ENCODE measurements around the gene KCTD13. TPM values are rescaled to one million over a fixed set of nuclear protein-coding genes. Genes with fewer than 3 reads are reported as not detected.
A peak's percentile ranks its signal among the peaks of the same experiment; 100 is the strongest.

Gene KCTD13
- total RNA-seq, 1 experiment from 2014 or later, result 29.1 TPM

- no peak for DNase-seq (ENCODE audit: low read depth)
These were observed 57.5 kb downstream of the KCTD13 start for GRCh38 chr16:29868396-29869009.

DNA sequence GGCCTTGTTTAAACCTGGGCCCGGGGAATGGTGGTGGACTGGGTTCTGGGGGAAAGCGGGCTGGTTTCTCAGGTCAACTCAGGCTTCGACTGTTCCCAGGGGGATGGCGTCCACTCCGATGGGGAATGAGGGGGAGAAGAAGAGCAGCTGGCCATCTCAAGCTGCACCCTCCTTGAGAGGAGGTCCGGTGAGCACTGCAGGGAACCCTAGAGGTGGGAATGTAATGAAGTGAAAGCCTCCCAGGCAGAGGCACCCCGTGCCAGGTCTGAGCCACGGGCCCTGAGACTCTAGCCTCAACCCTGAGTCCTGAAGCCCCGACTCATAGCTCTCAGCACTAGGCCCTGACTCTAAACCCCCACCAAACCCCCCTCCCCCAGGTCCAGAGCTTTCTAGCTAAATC is 61.8 kb downstream of the KCTD13 start:
- in situ Hi-C loops (cut with HindIII; ENCODE audit: low pct_unique_long_range_greater_than_20kb, low sequenced_read_pairs), result no loop called here
- DNase-seq (ENCODE audit: low read depth), result no peak

More at GRCh38 chr16:29868396-29869009, 57.5 kb downstream of the KCTD13 start:
- in situ Hi-C loops (cut with HindIII; ENCODE audit: low pct_unique_long_range_greater_than_20kb, low sequenced_read_pairs), result no loop called here

- in situ Hi-C loops (cut with HindIII; ENCODE audit: low pct_unique_long_range_greater_than_20kb, low sequenced_read_pairs), result no loop called here
- DNase-seq (ENCODE audit: low read depth), result no peak
These were observed 62.4 kb downstream of the KCTD13 start for GRCh38 chr16:29863669-29863984.

GRCh38 chr16:29862884-29863668 is 63.0 kb downstream of the KCTD13 start, which contains the start of gene CDIPT:
CDIPT (minus strand) TSS chr16:29863226; CDS start chr16:29862857, 369 bp downstream.
- in situ Hi-C loops (cut with HindIII; ENCODE audit: low pct_unique_long_range_greater_than_20kb, low sequenced_read_pairs), result no loop called here

DNA sequence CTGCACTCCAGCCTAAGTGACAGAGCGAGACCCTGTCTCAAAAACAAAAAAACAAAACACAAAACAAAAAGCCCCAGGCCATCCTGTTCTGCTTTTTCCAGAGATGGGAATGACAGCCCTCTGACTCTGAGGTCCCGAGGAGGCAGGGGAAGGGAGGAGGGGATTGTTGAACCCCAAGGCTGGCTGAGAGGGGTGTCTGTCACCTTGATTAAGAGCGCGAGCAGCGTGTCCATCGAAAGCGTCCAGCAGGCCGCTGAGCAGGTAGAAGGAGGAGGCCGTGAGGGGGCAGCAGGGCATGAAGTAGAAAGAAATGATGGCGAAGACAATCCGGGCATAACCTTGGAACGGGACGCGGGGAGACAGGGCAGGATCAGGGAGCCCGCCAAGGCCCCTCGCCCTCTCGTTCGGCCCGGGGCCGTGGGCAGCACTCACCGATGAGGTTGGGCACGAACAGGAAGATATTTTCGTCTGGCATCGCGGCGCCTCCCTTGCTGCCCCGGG is 63.6 kb downstream of the KCTD13 start:
- DNase-seq (ENCODE audit: low read depth), result peak; percentile 55
- in situ Hi-C loops (cut with HindIII; ENCODE audit: low pct_unique_long_range_greater_than_20kb, low sequenced_read_pairs), result no loop called here

More at GRCh38 chr16:29862884-29863668, 63.0 kb downstream of the KCTD13 start, which contains the start of gene CDIPT:
- DNase-seq (ENCODE audit: low read depth), result peak; percentile 98

DNA sequence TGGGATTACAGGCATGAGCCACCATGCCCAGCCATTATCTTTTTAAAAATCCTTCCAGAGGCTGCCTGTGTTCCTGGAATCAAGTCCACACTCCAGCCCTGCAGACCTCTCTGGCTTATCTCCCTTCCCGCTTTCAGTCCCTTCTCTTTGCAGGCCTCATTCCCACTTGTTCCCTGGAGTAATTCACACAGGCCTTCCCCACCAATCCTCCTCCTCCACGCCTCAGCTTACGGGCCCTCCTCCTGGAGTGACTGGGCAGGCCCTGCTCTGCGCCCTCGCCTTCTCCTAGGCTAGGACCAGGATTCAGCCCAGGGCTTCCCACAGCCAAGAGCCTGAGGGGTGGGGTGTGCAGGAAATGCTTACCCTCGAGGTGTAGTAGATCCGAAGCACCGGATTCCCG is 65.8 kb downstream of the KCTD13 start:
- in situ Hi-C loops (cut with HindIII; ENCODE audit: low pct_unique_long_range_greater_than_20kb, low sequenced_read_pairs), result no loop called here

DNA sequence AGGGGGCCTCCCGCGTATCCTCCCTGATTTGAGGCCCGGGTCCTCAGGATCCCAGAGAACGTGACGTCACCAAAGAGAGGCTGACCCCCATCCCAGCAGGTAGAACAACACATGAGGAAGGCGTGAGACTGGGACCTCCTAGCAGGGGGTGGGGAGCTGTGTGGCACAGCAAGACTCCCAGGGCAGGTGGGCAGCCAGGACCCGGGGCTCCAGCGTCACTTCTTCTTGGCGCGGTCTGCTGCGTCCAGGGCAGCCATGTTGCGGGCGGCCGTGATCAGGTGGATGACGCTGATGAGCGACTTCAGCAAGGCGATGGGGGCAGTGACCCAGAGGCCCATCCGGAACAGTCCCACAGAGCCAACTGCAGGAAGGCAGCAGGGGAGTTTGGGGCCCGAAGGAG is 67.1 kb downstream of the KCTD13 start:
- no peak for DNase-seq (ENCODE audit: low read depth)
- in situ Hi-C loops (cut with HindIII; ENCODE audit: low pct_unique_long_range_greater_than_20kb, low sequenced_read_pairs), result no loop called here

More for the DNA sequence above, 65.8 kb downstream of the KCTD13 start:
- DNase-seq (ENCODE audit: low read depth), result no peak

GRCh38 chr16:29858149-29858849 is 67.7 kb downstream of the KCTD13 start:
- DNase-seq (ENCODE audit: low read depth), result no peak
- in situ Hi-C loops (cut with HindIII; ENCODE audit: low pct_unique_long_range_greater_than_20kb, low sequenced_read_pairs), result no loop called here

DNA sequence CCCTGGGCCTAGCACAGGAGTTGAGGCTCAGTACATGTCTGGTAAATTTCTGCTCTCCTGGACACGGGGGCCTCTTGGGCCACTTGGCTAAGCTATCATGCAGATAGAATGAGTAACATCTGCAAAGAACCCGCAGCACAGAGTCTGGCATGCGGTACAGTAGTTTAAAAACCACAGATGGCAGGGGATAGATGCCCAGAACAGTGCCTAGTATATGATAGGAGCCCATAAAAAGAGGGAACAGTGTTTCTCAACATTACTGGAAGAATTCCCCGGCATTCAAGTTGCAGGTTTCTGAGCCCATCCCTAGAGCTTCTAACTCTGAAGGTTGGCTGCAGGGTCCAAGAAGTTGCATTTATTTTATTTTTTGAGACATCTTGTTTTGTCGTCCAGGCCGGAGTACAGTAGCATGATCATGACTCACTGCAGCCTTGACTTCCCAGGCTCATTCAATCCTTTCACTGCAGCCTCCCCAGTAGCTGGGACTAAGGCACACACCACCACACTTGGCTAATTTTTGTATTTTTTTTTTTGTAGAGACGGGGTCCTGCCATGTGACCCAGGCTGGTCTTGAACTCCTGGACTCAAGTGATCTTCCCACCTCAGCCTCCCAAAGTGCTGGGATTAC is 68.8 kb downstream of the KCTD13 start:
- no peak for DNase-seq (ENCODE audit: low read depth)
- in situ Hi-C loops (cut with HindIII; ENCODE audit: low pct_unique_long_range_greater_than_20kb, low sequenced_read_pairs), result no loop called here

Other genes with a start within 250 kb of the KCTD13 start
- 57.5 and 101 TPM in 2 replicates for gene QPRT, start 247.0 kb downstream of the KCTD13 start, total RNA-seq (2014; rRNA removed; shearing (Covaris generic); ENCODE audit: low replicate concordance)
- not detected in 2 replicates for gene C16orf54, start 180.2 kb downstream of the KCTD13 start, total RNA-seq (2014; rRNA removed; shearing (Covaris generic); ENCODE audit: low replicate concordance)
- gene ZG16, start 148.0 kb downstream of the KCTD13 start, total RNA-seq (2014; rRNA removed; shearing (Covaris generic); ENCODE audit: low replicate concordance), result not detected in 2 replicates
- gene KIF22, start 135.5 kb downstream of the KCTD13 start, total RNA-seq (2014; rRNA removed; shearing (Covaris generic); ENCODE audit: low replicate concordance), result 168 and 188 TPM in 2 replicates
- gene MAZ, start 119.7 kb downstream of the KCTD13 start, total RNA-seq (2014; rRNA removed; shearing (Covaris generic); ENCODE audit: low replicate concordance), result 339 and 403 TPM in 2 replicates
- not detected in 2 replicates for gene PRRT2, start 114.0 kb downstream of the KCTD13 start, total RNA-seq (2014; rRNA removed; shearing (Covaris generic); ENCODE audit: low replicate concordance)
- gene PAGR1, start 110.1 kb downstream of the KCTD13 start, total RNA-seq (2014; rRNA removed; shearing (Covaris generic); ENCODE audit: low replicate concordance), result 117 and 122 TPM in 2 replicates
- gene MVP, start 105.8 kb downstream of the KCTD13 start, total RNA-seq (2014; rRNA removed; shearing (Covaris generic); ENCODE audit: low replicate concordance), result 282 and 291 TPM in 2 replicates
- 92.6 and 130 TPM in 2 replicates for gene CDIPT, start 63.0 kb downstream of the KCTD13 start, total RNA-seq (2014; rRNA removed; shearing (Covaris generic); ENCODE audit: low replicate concordance)
- gene SEZ6L2, start 26.7 kb downstream of the KCTD13 start, total RNA-seq (2014; rRNA removed; shearing (Covaris generic); ENCODE audit: low replicate concordance), result 50.1 and 68.9 TPM in 2 replicates
- gene ASPHD1, start 25.7 kb downstream of the KCTD13 start, total RNA-seq (2014; rRNA removed; shearing (Covaris generic); ENCODE audit: low replicate concordance), result 53.6 and 71.5 TPM in 2 replicates
- 129 and 252 TPM in 2 replicates for gene TMEM219, start 35.9 kb upstream of the KCTD13 start, total RNA-seq (2014; rRNA removed; shearing (Covaris generic); ENCODE audit: low replicate concordance)
- 57.0 and 75.8 TPM in 2 replicates for gene TAOK2, start 47.6 kb upstream of the KCTD13 start, total RNA-seq (2014; rRNA removed; shearing (Covaris generic); ENCODE audit: low replicate concordance)
- gene HIRIP3, start 69.4 kb upstream of the KCTD13 start, total RNA-seq (2014; rRNA removed; shearing (Covaris generic); ENCODE audit: low replicate concordance), result 8.2 and 21.6 TPM in 2 replicates
- gene INO80E, start 70.0 kb upstream of the KCTD13 start, total RNA-seq (2014; rRNA removed; shearing (Covaris generic); ENCODE audit: low replicate concordance), result 131 and 229 TPM in 2 replicates
- gene DOC2A, start 84.8 kb upstream of the KCTD13 start, total RNA-seq (2014; rRNA removed; shearing (Covaris generic); ENCODE audit: low replicate concordance), result 1.2 and 1.7 TPM in 2 replicates
- gene C16orf92, start 97.0 kb upstream of the KCTD13 start, total RNA-seq (2014; rRNA removed; shearing (Covaris generic); ENCODE audit: low replicate concordance), result not detected in 2 replicates
- 1.4 and 3.4 TPM in 2 replicates for gene TLCD3B, start 105.0 kb upstream of the KCTD13 start, total RNA-seq (2014; rRNA removed; shearing (Covaris generic); ENCODE audit: low replicate concordance)
- gene ALDOA, start 139.5 kb upstream of the KCTD13 start, total RNA-seq (2014; rRNA removed; shearing (Covaris generic); ENCODE audit: low replicate concordance), result 1,849 and 1,917 TPM in 2 replicates
- 228 and 297 TPM in 2 replicates for gene PPP4C, start 149.8 kb upstream of the KCTD13 start, total RNA-seq (2014; rRNA removed; shearing (Covaris generic); ENCODE audit: low replicate concordance)
- gene TBX6, start 165.7 kb upstream of the KCTD13 start, total RNA-seq (2014; rRNA removed; shearing (Covaris generic); ENCODE audit: low replicate concordance), result 0.24 TPM in 1 of 2 replicates, not detected in the other
- 6.3 and 10.5 TPM in 2 replicates for gene YPEL3, start 170.0 kb upstream of the KCTD13 start, total RNA-seq (2014; rRNA removed; shearing (Covaris generic); ENCODE audit: low replicate concordance)
- not detected in 2 replicates for gene GDPD3, start 187.3 kb upstream of the KCTD13 start, total RNA-seq (2014; rRNA removed; shearing (Covaris generic); ENCODE audit: low replicate concordance)
- gene MAPK3, start 197.0 kb upstream of the KCTD13 start, total RNA-seq (2014; rRNA removed; shearing (Covaris generic); ENCODE audit: low replicate concordance), result 36.2 and 81.1 TPM in 2 replicates